ENCODE results near the gene BUB1B.

- TF ChIP-seq, protein P1, sequence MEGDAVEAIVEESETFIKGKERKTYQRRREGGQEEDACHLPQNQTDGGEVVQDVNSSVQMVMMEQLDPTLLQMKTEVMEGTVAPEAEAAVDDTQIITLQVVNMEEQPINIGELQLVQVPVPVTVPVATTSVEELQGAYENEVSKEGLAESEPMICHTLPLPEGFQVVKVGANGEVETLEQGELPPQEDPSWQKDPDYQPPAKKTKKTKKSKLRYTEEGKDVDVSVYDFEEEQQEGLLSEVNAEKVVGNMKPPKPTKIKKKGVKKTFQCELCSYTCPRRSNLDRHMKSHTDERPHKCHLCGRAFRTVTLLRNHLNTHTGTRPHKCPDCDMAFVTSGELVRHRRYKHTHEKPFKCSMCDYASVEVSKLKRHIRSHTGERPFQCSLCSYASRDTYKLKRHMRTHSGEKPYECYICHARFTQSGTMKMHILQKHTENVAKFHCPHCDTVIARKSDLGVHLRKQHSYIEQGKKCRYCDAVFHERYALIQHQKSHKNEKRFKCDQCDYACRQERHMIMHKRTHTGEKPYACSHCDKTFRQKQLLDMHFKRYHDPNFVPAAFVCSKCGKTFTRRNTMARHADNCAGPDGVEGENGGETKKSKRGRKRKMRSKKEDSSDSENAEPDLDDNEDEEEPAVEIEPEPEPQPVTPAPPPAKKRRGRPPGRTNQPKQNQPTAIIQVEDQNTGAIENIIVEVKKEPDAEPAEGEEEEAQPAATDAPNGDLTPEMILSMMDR (IDR thresholded peaks at IDR 0.05) = no peak
- TF ChIP-seq ZNF138 (CRISPR knock-in tag; conservative IDR thresholded peaks at IDR 0.05) = no peak
- no peak for TF ChIP-seq SMAD4 (CRISPR knock-in tag; IDR thresholded peaks at IDR 0.05)
These were observed 23.3 kb upstream of the BUB1B start for GRCh38 chr15:40137303-40138200.

All from WTC11 (cell line).